ENCODE data around the gene PIP5K1A. TPM values are rescaled to one million over a fixed set of nuclear protein-coding genes. Genes with fewer than 3 reads are reported as not detected.

The PIP5K1A gene
- total and polyA plus RNA-seq, 2 of the 8 experiments (the other 6 are each of a cell fraction or from before 2014, with no cell fraction given), result 87.5 to 105 TPM

- Histone ChIP-seq H2BK120ac (replicated peaks; ENCODE audit: low read depth, low read length) (no peak overlapping the region), H4K8ac (ENCODE audit: extremely low read depth, insufficient read depth, low read length) (no peak overlapping the region), H2AK5ac (ENCODE audit: low read depth, low read length) (no peak overlapping the region), H3K27me3 (replicated peaks in 1 of 4; ENCODE audit: control insufficient read depth in 3 of 4, extremely low read depth in 1 of 4, insufficient read depth in 3 of 4, low read length in 3 of 4) (no peaks in the 10 kb centered on the region), H3K4ac (replicated peaks; ENCODE audit: insufficient read length, low read depth, low read length) (no peak overlapping the region), H3K4me2 (ENCODE audit: insufficient read depth in 1 of 2, low read depth in 2 of 2, low read length in 2 of 2) (no peak overlapping the region), H3K79me2 (ENCODE audit: control insufficient read depth in 1 of 2, insufficient read depth in 2 of 2, low read length in 2 of 2) (no peaks in the 10 kb centered on the region), H2BK5ac (ENCODE audit: low read depth, low read length) (no peak overlapping the region), H3K36me3 (ENCODE audit: control insufficient read depth in 2 of 4, insufficient read depth in 4 of 4, low read length in 3 of 4) (0 out of 8 replicates have a peak, but pooled peaks cover 0 to 6% (median 0%) of the 10 kb centered on the region in 4 experiments), H3K14ac (ENCODE audit: insufficient read length) (no peak overlapping the region), H4K5ac (ENCODE audit: insufficient read length, low read depth, low read length) (no peak overlapping the region), H3K4me3 (ENCODE audit: extremely low read depth in 1 of 4, insufficient read depth in 2 of 4, low read depth in 3 of 4, low read length in 4 of 4) (no peak overlapping the region), H3K23ac (ENCODE audit: insufficient read length) (no peak overlapping the region), H2BK15ac (ENCODE audit: low read length) (no peak overlapping the region), H4K91ac (replicated peaks; ENCODE audit: insufficient read length, low read length) (no peak overlapping the region), H3K56ac (replicated peaks; ENCODE audit: insufficient read length, low read depth, low read length) (no peak overlapping the region), H3K27ac (ENCODE audit: low read depth, low read length) (no peak overlapping the region), H2BK20ac (ENCODE audit: low read length) (no peak overlapping the region), H3K9ac (replicated peaks in 1 of 4; ENCODE audit: extremely low read depth in 1 of 4, low read depth in 3 of 4, low read length in 3 of 4) (no peak overlapping the region), H2BK12ac (ENCODE audit: low read depth, low read length) (no peak overlapping the region), H4K20me1 (replicated peaks in 1 of 2; ENCODE audit: control insufficient read depth in 1 of 2, insufficient read depth in 2 of 2, low read length in 2 of 2) (peaks cover 0 to 2% of the 10 kb centered on the region in 2 experiments), H3K79me1 (ENCODE audit: low read depth, low read length) (no peaks in the 10 kb centered on the region), H2AFZ (ENCODE audit: low read length) (no peak overlapping the region), H3K18ac (ENCODE audit: extremely low read depth, low read length) (no peak overlapping the region), H3K23me2 (ENCODE audit: low read depth, low read length) (no peaks in the 10 kb centered on the region), H3K4me1 (replicated peaks in 1 of 4; ENCODE audit: control insufficient read depth in 3 of 4, insufficient read depth in 4 of 4, low read length in 3 of 4) (no peaks in the 10 kb centered on the region), H3K9me3 (ENCODE audit: insufficient read depth in 2 of 2, low read depth in 1 of 2, low read length in 1 of 2) (no peaks in the 10 kb centered on the region)
- WGBS, 2 experiments (ENCODE audit: extremely low coverage in 1 of 2, insufficient coverage in 1 of 2, insufficient read length in 1 of 2, insufficient replicate concordance in 2 of 2, low coverage in 1 of 2, low lambda C conversion rate in 2 of 2, missing lambda C conversion rate in 1 of 2), result 98% methylated on average over 3 of the region's 3 CpGs; no CpG with 5 or more reads in 1 of the 2 experiments
- DNase-seq (ENCODE audit: low read depth in 1 of 2, low spot score in 2 of 2) (no peak), FAIRE-seq (no peak)
- ChIA-PET POLR2A (ENCODE audit: partially characterized antibody) (interaction anchor here (1.0 to 8.0 kb wide), 2 partner anchors 6 to 108 kb away, joined by 4 to 46 read pairs; partner anchors contain the start of genes LYSMD1, SCNM1 and ZNF687), CTCF (ENCODE audit: partially characterized antibody) (interaction anchor here (0.7 to 1.6 kb wide), 2 partner anchors 13 to 18 kb away, joined by 3 to 5 read pairs; no protein-coding TSS in a partner anchor)
- TF ChIP-seq HDAC6 (IDR thresholded peaks at IDR 0.05; ENCODE audit: low read depth, low read length) (no peak), KDM5A (IDR thresholded peaks at IDR 0.05; ENCODE audit: low read length) (no peak), TBP (IDR thresholded peaks at IDR 0.05; ENCODE audit: low read depth, low read length) (no peak), TEAD4 (IDR thresholded peaks at IDR 0.05; ENCODE audit: low read depth, low read length) (peak; percentile 44; the same call in 1 of the 2 replicates)
Measured at GRCh38 chr1:151273924-151274466, 75.6 kb downstream of the PIP5K1A start.

All from H1 (cell line).